HG02623 (cell line): ENCODE results near the gene DGKQ.
"Not testable (repeated sequence)": the region's sequence is repeated elsewhere in the genome, so short reads cannot be mapped to it uniquely, and the experiment has no call there.

Source experiments
- ATAC-seq: cut with Tn5 transposase; IDR thresholded peaks from one replicate; pipeline ENCODE4 v1.9.1; 2021; ENCODE audit warnings: moderate library complexity; ENCODE audit not compliant: unreplicated experiment

DGKQ gene

DNA sequence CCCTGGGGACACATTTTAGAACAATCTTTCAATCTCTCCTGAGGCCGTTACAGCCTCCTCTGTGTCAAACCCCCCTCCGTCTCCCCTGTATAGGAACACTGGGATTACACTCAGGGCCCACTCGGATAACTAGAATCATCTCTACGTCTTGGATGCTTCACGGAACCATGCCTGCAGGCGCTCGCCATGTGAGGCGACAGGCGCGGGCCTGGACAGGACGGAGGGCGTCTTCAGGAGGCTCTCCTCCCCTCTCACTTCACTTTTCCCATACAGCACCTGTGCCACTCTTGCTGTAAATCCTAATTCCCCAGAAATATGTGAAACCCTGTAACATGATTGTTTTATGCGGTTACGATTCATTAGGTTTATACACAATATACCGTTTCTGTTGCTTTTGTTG, 9.4 kb upstream of the DGKQ start:
- no peak for ATAC-seq

DNA sequence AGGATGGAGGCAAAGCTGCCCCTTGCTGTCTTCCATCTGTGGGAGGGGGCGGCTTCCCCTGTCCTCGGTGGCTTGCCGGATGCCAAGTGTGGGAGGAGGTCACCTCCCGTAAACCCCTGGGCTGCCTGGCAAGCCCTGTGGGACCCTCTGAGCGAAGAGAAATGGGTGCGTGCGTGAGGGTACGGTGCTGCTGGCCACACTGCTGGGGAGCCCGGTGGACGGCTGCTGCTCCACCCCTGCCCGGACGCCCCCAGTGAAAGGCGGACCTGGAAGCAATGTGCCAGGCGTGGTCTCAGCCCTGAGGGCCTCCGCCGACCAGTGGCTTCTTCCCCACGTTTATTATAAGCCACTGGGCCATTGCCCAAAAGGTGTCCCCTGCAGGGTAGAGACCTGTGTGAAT, 8.9 kb upstream of the DGKQ start:
- ATAC-seq = no peak

DNA sequence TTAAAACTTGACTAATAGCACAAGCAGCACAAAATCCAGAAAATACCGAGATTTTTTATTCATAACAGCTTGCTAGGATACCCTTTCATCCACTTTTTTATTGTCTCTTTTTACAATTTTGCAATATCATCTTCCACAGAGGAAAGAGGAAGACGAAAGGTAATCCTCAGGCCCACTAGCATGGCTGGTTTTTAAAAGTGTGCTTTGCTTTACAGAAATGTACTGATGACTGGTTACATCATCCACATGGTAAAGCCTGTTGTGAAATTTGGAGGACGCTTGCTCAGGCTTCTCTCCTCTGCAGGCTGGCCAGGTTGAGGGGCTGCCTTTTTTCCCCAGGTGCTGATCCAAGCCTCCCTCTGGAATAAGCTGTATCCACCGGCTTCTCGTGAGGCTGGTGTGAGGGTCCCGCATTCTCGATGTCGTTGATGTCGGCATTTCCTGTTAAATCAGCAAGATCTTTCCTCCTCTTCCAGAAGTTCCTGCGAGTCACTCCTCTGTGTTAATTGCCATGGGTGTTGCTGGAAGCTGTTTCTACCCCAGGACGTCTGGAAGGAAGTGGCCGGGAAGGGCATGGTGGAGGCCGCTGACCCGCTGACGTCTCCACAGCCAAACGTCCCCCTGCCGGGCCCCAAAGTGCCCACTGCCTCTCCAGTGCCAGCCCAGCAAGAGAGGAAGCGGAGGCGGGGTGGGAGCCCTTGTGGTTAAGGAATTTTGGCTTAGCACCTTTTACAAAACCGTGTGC, 5.8 kb upstream of the DGKQ start:
- no peak for ATAC-seq

DNA sequence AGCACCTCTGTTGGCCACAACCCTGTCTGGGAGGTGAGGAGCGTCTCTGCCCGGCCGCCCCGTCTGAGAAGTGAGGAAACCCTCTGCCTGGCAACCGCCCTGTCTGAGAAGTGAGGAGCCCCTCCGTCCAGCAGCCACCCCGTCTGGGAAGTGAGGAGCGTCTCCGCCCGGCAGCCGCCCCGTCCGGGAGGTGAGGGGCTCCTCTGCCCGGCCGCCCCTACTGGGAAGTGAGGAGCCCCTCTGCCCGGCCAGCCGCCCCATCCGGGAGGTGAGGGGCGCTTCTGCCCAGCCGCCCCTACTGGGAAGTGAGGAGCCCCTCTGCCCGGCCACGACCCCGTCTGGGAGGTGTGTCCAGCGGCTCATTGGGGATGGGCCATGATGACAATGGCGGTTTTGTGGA, 2.6 kb upstream of the DGKQ start:
- not testable (repeated sequence) for ATAC-seq

DNA sequence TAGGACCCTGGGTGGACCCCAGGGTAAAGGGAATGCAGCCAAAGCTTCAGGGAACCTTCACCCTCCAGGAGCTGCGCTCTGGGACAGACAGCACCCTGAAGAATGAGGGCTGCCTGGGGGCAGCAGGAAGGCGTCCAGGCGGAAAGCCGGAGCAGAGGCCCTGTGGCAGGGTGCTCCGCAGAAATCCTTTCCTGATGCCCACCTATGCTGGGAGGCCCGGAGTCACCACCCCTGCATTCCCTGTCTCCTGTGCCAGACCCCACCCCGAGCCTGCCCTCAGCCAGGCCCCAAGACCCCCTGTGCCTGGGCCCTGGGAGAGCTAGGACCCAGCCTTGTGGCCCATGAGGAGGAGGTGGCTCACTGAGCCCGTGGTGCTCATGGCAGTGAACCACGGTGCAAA, 1.3 kb upstream of the DGKQ start:
- ATAC-seq = no peak

DNA sequence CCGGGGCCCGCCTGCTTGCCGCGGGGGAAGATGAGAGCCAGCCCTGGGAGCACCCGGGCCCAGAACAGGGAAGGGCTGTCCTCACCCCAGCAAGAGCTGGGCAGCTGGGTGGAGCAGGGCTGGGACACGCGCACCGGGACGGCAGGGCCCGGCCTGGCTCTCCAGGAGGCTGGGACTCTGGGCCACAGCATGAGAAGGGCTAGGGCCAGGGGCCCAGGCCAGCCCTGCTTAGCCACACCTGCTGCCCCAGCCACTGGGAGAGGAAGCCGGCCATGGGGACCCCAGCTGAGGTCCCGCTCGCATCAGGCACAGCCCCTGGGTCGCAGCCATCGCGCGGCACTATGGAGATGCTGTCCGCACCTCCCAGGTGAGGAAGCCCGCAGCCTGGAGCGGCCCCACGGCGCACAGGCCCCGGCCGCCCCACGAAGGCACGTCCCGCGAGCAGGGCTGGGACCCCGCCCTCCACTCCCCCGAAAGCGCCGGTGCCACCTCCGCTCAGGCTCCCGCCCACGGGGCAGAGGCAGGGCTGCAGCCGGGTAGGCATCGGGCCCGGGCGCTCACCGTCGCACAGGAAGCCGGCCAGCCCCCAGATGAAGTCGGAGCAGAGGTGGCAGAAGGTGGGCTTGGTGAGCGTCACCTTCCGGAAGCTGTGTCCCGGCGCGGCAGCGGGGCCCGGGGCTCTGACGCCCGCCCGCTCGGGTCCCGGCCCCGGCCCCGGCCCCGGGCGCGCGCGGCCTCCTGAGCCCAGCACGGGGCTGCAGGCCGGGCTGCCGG, 531 bp downstream of the DGKQ start:
- peak; percentile 37 for ATAC-seq

DNA sequence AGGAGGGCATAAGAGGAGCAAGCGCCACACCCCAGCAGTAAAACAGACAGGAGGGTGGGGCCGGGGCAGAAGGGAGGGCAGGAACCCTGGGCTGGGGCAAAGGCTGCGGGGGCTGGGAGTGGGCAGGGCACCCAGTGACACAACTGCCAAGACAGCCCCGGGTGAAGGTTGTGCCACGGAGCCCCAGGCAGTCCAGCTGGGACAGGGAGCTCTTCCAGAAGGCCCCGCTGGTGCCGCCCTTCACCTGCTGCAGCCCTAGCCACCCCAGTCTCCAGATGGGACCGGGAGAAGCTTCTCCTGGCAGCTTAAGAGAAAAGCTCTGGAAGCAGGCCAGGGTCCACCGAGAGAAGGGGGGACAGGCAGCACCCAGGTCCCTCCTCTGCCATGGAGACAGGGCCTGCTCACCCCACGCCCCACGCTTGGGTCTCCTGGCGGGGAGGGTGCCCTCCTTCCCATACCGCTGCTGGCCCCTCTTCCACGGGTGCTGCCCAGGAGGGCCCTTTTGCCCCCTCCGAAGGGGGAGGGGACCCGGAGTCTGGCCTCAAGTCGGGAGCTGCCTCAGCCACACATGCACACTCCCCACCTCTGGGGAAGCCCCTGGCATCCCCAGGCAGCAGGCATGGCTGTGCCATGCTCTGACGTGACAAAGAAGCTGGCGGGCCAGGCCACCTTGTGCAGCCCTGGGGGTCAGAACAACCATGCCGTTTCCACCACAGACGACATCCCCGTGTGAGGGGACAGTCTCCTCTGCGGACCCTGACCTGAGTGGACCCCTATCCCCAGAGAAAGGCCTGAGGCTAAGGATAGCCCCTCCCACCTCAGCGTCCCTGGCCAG, 1.5 kb downstream of the DGKQ start:
- no peak for ATAC-seq

DNA sequence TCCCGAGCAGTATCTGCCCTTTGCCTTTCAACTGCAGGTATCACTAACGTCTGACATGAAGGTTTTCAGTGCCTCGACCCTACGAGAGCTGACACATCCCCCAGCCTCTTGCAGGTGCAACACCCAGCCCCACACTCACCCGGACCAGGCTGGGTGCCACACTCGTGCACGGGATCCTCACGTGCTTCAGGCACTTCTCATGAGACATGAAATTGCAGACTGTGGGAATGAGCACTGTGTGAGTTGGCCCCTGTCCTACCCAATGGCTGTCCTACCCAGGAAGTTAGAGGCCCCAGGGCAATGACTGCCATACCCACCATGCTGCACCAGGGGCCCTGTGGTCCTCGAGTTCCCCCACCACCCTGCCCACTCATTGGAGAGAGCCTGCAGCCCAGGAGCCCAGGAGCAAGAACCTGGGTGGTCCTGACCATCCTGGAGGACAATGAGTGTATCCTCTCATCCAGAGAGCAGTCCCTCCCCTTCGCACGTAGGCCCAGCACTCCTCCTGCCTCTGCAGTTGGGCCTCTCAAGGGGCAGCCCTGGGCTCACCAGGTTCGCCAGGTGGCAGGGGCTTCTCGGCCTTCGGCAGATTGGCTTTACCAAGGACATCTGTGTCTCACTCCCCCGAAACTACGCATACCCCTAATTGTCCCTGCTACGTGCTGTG, 2.4 kb downstream of the DGKQ start:
- no peak for ATAC-seq

DNA sequence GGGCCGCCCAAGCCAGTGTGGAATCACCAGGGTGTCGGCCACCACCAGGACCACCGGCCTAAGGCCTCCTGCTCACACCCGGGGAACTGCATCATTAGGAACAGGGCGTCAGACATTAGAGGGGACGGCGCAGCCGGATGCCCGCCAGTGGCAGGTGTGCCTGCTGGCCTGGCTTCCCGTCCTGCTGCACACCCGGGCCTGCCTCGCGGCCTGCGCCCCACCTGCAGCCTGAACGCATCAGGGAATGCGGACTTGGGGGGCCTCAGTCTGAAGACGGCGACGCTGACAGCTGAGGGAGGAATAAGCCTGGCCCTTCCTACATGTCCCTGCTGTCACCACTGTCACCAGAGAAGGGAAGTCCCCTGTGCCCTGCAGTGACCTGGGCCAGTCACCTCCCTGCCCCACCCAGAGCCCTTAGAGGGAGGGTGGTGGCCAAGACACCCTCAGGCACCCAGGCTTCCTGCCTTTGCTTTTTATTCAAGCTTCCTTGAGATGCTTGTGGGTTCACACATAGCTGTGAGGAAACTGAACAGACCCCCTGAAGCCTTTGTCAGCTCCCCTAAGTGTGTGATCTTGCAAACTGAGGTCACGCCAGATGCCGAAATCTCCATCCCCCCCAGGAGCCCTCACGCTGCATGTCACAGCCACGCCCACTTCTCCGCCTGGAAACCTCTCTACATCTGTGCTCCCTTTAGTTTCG, 3.2 kb downstream of the DGKQ start:
- ATAC-seq = no peak

DNA sequence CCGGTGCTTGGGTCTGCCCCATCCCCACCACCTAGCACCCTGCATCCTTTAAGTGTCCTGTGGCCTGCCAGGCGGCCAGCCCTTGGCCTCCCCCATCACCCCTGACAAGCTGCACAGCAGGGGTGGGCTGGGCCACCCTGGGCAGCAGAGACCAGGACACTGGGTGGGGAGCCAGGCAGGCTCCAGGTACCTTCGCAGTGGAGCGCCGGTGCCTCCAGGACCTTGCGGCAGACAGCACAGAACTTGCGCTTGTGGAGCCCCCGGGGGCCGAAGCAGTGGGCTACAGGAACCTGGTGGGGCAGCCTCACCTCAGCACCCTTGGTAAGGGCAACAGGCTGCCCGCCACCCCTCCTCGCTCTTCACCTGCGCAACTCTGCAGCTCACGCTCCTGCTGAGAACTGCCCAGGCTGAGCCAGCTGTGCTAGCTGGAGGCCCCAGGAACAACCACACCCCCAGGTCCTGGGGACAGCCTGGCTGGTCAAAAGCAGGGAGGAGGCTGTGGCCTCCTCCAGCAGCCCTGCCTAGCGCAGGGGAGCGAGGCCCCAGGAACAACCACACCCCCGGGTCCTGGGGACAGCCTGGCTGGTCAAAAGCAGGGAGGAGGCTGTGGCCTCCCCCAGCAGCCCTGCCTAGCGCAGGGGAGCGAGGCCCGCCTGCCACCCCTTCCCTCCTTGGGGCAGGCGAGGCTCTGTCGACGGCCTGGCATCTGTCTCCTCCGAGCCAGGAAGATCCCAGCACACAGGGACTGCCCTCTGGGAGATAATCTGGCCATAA, 4.6 kb downstream of the DGKQ start:
- ATAC-seq = no peak

DNA sequence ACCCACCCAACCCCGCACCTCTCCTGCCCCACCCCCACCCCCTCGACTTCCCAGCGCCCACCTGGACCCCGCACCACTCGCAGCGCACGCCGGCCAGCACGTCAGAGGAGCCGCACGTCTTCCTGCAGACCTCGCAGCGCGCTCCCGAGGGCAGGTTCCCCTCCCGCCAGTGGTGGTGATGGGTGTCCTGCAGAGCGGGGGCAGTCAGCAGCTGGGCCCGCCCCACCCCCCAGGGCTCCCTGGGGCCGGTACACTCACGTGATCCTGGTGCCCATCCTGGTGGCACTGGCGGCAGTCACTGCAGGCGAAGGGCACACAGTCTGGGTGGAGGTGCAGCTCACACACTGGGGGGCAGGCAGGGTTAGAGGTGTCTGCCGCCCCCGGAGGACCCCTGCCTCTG, 5.1 kb downstream of the DGKQ start:
- no peak for ATAC-seq

DNA sequence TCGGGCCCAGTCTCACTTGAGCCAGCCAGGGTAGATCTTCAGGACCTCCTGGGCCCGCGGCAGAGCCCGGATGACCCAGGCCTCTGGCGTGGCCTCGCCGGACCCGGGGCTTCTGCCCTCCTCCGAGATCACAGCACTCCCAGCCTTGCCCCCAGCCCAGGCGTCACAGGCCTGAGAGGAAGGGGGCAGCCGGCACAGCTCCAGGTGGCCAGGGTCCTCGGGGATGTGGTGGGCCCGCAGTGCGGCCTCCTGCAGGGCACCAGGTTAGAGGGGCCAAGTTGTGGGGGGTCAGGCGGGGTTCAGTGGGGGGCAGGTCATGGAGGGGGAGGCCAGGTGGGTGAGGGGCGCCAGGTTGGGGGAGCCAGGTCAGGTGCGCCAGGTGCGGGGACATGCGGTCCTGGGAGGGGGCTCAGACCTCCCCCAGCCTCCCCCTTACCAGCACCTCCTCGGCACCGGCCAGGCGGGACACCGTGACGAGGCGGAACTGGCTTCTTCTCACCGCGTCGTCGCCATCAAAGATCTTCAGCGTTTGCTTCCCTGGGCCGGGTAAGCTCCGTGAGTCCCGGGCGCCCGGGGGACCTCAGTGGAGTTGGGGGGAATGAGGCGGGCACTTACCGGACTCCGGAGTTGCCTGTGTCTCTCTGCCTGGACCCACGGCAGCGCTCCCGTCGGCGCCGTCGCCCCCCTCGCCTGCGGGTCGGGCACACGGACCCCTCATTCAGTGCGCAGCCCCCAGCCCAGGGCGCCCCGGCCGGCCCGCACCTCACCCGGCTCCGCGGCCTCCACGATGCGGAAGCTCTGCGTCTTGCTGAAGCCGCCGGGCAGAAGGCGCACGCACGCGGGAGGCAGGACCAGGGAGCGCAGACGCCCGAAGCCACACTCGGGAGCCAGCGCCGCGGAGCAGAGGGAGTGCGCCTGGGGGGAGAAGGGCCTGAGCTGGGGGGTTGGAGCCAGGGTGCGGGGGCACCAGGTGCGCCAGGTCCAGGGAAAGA, 6.0 kb downstream of the DGKQ start:
- ATAC-seq = no peak

DNA sequence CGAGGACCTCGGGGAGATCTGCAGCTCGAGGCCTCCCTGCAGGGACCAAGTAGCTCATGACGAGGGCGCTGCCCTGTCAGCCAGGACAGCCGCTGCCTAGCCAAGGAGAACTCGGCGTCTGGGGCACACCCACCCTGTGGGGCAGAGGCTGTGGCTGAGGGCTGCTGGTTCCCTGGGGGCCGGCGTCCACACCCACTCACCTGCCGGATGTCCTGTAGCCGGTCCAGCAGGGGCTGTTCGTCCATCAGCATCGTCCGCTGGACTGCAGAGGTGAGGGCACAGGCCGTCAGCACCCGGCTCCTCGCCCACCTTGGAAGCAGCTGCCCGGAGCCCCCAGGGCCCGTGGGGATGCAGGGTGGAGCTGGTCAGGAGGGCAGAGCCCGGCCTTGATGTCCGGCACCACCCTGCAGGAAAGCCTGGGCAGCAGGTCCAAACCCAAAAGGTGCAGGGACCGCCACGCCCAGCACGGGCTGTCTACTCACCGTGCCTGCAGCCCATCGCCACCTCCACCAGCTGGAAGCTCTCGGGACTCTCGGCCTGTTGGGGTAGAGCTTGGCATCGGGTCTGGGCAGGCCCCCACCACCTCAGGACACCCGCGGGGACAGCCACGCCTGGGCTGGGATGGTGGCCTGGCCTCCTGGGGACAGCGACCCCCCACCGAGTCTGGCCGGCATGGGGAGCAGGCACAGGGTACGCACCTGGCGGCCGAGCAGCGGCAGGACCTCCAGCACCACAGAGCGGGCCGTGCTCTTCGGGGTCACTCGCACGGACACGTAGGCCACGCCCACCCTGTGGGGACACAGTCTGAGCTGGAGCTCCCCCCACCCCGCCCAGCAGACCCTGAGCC, 6.9 kb downstream of the DGKQ start:
- ATAC-seq = no peak

DNA sequence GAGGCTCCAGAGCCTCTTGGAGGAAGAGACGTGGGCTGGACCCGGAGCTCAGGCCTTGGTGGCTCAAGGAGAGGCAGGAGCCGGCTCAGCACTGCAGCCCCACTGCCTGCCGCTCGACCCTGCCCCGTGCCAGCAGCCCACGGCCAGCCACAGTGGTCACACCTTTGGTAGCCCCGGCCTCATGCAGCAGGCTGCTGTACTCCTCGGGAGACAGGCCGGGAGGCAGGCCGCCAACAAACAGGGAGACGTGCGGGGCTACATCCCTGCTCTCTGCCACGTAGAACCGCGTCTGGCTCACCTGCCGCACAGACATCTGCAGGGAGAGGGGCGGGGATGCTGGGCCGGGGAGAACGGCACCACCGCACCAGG, 7.6 kb downstream of the DGKQ start:
- ATAC-seq = no peak

DNA sequence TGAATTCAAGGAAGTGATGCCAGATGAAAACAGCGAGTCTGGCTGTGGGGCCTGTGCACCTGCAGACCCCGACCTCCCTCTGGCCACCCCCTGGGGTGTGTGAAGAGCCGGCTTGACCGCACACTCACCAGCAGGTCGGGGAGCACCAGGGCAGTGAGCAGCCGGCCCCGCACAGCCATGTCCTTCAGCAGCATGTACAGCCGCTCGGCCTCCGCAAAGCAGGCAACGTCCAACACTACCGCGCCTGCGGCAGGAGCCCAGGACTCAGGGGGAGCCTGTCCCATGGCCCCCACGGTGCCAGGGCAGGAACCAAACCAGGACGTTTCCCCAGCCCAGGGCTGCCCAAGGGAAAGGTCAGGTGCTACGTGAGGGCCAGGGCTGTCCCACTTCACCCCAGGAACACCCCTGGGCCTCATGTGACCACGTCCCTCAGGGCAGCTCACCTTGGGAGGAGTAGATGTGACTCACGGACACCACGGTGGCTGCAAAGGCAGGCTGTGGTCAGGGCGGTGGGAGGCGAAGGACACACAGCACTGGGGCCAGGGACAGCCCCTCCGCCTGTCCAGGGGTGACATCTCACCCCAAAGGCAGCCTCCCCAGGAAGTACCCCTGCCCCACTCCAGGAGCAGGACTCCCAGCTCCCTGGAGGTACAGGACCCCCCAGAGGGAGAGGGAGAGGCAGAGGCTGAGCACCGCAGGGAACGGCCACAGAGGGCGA, 8.2 kb downstream of the DGKQ start:
- ATAC-seq = no peak

DNA sequence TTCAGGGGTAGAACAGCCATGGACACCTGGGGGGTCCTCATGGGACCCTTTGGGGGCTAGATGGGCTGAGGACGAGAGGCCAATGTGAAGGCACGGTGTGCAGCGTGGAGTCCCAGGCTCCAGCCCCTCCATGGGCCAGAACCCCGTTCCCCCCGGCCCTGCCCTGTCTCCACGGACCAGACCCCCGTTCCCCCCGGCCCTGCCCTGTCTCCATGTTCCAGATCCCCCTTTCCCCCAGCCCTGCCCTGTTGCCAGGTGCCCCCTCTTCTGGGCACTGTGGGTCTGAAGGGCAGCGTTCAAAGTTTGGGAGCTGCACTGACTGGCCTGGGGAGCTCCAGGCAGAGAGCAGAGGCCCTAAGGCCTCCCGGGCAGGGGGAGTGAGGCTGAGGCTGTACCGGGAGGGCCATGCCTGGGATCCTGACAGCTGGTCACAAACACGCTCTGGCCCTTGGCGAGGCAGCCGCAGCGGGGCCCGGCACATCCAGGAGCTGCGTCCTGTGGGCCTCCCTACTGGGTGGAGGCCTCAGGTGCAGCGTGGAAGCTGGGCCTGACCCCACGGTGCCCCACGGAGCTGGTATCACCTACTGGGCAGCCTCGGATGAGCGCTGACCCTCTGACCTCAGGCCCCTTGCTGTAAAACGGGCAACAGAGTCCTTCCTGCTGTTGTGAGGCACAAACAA, 8.9 kb downstream of the DGKQ start:
- no peak for ATAC-seq
